Measurements from ENCODE around the gene EFCAB3.
A peak's percentile ranks its signal among the peaks of the same experiment; 100 is the strongest.
"Not testable (repeated sequence)": the region's sequence is repeated elsewhere in the genome, so short reads cannot be mapped to it uniquely, and the experiment has no call there.

EFCAB3 gene

DNA sequence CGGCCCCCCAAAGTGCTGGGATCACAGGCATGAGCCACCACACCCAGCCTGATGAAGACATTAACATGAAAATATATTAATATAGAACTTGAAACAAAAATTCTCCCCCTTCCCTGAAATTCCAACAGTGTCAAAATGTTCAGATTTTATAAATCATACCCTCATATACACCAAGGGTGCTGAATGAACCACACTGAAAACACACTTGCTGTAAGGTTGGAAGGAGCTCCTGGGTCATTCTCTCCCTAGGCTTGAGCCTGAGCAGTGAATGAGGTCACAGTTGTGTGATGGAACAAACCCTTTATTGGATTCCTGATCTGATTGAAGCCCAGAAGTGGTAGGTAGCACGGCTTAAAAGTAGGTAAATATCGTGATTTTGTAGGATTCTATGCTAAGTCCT, at the start of gene EFCAB3:
Gene EFCAB3, plus strand, starts transcription at position 301 of the 400 bp plus-strand sequence. CDS start 2,427 bp downstream, outside the sequence.
- no peak for DNase-seq (ENCODE audit: low read depth)

DNA sequence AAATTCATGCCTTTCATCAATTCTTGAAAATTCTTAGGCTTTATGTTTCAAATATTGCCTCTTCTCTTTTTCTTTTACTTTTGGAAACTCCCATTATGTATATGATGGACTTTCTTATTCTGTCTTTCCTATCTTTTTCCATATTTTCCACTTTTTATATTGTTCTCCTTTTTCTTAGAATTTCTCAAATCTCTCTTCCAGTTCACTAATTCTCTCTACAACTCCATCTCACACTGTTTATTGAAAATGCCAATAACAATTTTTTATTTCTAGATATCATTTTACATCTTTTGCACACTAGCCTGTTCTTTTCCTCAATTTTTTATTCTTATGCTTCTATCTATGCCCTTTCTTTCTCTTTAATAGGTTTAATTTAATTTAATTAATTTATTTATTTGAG, 43.8 kb upstream of the EFCAB3 start:
- no peak for DNase-seq (ENCODE audit: low read depth)

DNA sequence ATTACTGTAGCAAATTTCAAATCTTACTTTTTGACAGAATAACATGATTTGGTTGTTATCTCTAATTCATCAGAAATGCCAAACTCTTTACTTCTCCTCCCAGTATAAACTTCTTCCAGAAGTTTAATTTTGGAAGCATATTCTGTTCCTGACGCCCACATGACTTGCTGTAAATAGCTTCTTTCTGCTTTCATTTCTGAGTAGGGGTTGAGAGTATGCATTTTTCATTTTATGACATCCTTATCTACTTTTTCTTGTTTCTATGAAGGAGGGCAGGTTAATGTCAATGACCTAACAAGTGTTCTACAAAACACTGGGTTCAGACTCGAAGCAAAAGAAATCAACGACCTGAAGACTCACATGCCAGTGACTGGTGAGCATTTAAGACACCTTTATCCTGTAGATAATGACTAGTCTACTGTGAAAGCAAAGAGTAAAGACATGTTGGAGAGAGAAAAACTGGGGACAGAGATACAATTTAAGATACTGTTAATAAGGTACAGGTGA, 36.5 kb upstream of the EFCAB3 start:
- no peak for DNase-seq (ENCODE audit: low read depth)

DNA sequence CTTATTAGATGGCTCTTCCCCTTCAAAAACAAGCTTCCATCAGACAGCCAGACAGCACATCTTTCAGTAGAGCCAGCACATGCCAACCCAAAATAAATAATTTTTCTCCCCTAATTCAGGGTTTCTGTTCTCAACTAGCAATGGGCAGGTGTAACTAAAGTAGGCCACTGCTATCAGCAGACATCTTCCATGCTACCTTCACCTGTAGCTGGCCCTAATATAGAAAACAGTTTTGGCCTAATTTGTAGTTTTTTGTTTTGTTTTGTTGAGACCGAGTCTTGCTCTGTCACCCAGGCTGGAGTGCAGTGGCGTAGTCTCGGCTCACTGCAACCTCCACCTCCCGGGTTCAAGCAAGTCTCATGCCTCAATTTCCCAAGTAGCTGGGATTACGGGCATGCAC, 29.2 kb upstream of the EFCAB3 start:
- DNase-seq (ENCODE audit: low read depth), result no peak

DNA sequence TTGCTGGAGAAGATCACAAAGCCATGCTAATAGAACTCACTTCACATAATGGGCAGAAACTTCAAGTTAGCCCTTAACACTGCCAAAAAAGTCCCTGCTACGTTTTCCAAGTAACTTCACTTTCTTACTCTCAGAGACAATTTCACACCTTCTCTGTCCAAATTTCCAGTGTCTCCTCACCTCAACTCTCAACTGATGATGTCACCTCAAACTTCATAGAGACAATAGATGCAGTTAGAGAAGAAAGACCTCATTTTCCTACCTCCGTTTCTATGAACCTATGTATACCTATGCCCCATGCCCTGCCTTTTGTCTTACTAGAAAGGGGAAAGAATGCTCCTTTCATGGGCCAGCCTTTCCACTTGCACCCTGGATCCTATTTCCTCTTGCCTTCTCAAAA, 14.2 kb upstream of the EFCAB3 start:
- DNase-seq (ENCODE audit: low read depth), result no peak

DNA sequence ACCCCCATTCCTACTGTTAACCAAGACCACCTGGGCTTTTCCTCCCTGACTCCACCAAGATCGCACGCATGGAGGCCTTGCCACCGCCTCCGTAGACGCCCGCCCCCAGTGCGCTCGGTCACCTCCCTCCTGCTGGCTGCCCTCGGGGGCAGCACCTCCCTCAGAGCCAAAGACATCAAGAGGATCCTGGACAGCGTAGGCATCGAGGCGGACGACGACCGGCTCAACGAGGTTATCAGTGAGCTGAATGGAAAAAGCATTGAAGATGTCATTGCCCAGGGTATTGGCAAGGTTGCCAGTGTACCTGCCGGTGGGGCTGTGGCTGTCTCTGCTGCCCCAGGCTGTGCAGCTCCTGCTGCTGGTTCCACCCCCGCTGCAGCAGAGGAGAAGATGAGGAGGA, 1.2 kb downstream of the EFCAB3 start:
- DNase-seq (ENCODE audit: low read depth), result no peak

DNA sequence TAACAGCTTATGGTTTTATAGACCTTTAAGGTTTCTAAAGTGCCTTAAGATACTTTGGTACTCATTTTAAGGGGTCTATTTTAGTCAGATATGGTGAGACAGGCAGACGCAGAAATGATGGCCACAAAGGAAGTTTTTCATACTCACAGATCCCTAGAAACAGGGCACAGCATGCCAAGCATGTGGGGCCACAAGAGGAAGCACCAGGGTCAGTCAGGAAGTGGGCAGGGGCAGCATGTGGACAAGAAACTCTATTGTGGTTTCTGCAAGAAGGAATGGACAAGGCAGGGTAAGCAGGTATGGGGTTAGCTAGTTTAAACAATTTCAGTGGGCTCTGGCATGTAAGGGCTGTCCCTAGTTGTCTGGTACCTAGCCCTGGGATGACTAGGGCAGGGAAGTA, 8.5 kb downstream of the EFCAB3 start:
- no peak for DNase-seq (ENCODE audit: low read depth)

DNA sequence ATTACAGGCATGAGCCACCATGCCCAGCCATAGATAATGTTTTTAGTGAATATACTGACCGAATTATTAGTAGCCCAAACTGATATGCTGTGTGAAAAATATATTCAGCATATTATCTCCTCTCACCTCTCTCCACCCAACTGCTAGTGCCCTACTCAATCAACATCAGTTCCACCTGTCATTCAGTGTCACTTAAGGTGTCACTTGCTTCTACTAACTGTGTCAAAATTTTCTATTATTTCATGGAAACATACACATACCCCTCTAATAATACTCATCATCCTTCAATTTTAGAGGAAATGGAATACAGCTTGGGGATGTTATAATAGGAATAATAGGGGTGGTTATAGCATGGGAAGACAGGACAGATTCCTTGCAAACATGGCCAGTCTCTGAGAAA, 12.6 kb downstream of the EFCAB3 start:
- DNase-seq (ENCODE audit: low read depth), result no peak

DNA sequence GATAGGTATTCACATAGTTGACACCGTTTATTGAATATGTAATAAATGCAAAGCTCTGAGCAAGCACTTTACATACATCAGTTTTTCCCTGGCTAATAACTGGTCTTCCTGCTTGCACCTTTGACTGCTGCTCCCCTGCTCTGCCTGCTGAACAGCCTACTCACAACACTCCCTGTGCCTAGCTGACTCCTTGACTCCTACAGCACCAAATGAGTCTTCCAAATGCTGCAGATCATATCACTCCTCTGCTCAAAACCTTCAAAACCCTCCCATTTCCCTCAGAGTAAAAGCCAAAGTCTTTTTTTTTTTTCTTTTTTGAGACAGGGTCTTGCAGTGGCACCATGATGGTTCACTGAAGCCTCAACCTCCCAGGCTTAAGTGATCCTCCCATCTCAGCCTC, 18.5 kb downstream of the EFCAB3 start:
- no peak for DNase-seq (ENCODE audit: low read depth)

DNA sequence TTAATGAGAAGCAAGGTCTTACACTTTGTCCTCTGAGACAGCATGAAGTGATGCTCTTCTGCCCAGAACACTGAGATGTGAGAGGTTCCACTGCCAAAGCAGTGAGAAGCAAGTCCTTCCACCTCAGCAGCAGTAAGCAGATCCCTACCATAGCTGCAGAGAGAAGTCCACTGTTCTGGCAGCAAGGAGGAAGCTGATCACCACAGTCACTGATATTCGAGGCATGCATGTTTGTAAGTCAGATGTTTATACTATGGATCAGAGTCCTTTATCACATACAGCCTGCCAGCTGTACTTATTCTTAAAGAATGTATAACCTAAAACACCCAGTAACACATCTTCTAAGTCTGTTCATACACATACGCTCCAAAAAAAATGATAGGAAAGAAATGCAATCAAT, 25.1 kb downstream of the EFCAB3 start:
- DNase-seq (ENCODE audit: low read depth), result no peak

DNA sequence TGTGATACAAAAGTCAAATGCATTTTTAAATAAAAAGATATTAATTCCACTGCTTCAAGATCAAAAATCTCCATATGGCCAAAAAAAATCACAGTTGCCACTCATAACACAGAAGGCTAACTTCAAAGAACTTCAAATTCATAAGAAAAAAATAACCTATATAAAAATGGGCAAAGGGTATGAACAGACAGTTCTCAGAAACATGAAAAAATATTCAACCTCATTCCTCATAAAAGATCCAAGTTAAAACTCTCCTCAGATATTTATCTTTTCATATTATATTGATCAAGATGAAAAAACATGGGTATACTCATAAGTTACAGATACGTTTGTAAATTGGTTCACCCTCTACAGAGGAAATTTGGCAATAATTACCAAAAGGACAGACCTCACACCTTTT, 32.7 kb downstream of the EFCAB3 start:
- DNase-seq (ENCODE audit: low read depth), result not testable (repeated sequence)

DNA sequence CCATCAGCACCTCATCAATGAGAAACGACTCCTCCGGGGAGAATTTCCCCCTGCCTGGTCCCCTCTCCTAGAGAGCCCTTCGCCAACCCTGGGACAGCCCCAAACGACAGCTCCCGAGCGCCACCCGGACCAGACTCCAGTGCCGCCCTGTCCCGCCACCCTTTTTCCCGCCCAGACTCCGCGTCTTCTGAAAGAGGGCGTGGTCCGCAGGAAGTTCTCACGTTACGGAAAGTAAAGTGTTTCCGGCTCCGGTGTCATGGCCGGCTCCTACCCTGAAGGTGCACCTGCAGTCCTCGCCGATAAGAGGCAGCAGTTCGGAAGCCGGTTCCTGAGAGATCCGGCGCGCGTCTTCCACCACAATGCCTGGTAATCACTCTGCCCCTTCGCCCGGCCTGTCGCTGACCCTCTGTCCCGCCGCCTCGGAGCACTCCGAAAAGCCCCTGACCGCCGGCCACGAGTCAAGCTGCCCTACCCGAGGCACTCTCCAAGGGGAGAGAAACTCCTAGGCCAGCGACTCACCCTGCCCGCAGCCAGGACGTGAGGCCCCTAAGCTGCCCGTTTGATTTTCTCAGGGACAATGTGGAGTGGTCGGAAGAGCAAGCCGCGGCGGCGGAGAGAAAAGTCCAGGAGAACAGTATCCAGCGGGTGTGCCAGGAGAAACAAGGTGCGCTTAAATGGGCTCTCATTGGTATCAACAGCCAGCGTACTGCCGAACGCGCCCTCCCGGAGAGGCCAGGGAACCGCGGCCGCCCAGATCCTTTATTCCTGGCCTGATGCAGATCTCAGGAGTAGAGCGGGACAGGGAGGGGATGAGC, 43.5 kb downstream of the EFCAB3 start, which contains the start of gene METTL2A:
Gene METTL2A, plus strand, starts transcription at position 251 of the 815 bp plus-strand sequence. Its CDS starts 6 bp downstream, at position 257.
- DNase-seq (ENCODE audit: low read depth), result peak; percentile 73

DNA sequence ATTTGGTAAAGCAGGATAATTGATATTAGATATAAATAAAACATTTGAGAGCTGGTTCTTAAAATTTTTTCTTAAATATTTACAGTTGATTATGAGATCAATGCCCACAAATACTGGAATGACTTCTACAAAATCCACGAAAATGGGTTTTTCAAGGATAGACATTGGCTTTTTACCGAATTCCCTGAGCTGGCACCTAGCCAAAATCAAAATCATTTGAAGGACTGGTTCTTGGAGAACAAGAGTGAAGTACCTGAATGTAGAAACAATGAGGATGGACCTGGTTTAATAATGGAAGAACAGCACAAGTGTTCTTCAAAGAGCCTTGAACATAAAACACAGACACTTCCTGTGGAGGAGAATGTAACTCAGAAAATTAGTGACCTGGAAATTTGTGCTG, 45.9 kb downstream of the EFCAB3 start:
- DNase-seq (ENCODE audit: low read depth), result not testable (repeated sequence)

DNA sequence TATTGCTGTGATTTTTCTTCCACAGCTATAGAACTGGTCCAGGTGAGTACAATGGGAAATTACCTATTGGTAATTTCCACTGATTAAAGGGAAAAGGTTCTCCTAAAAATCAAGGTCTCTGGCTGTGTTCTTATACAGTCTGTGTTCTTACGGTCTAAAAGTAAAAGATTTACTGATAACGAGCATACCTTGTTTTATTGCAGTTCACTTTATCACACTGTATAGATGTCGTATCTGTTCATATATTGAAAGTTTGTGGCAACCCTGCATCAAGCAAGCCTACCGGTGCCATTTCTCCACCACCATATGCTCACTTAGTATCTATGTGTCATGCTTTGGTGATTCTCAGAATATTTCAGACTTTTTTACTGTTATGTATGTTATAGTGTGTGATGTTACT, 54.9 kb downstream of the EFCAB3 start:
- DNase-seq (ENCODE audit: low read depth), result not testable (repeated sequence)

DNA sequence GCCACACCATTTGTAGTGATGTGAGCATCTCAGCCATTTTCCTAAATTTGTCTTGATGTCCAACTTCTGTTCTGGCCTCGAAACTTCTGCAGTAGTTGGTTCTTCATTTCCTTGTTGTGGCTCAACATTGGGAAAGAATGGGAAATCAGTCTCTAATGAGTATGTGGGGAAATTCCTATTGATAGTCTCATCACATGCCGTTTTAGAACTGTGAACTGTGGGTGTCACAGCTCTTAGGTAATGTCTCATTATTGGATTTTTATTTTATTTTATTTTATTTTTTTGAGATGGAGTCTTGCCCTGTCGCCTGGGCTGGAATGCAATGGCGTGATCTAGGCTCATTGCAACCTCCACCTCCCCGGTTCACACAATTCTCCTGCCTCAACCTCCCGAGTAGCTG, 60.8 kb downstream of the EFCAB3 start:
- not testable (repeated sequence) for DNase-seq (ENCODE audit: low read depth)

DNA sequence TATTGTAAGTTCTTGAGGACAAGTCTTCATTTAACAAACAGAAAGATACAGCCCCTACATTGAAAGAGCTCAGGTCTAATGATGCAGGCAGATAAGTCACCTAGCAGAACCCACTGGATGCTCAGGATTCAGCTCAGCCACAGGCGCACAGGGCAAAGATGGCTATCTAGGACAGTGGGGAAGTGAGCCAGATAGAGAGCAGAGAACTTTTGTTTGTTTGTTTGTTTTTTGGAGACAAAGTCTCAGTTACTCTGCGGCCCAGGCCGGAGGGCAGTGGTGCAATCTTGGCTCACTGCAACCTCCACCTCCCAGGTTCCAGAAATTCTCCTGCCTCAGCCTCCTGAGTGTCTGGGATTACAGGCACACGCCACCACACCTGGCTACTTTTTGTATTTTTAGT, 63.7 kb downstream of the EFCAB3 start:
- DNase-seq (ENCODE audit: low read depth), result no peak

DNA sequence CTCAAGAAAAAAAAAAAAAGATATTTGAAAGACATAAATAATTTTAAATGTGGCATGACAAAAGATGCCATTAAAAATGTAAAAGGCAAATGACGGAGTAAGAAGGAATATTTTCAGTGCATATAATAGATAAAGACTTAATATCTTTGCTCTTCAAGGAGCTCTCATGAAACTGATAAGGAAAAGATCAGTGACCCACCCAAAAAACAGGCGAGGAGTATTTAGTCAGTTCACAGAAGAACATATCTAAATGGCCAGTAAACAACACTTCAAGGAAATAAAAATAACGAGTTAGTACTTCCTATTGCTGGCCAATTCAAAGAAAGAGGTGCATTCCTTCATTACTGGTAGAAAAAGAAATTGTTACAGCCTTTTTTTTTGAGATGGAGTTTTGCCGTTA, 65.4 kb downstream of the EFCAB3 start:
- DNase-seq (ENCODE audit: low read depth), result not testable (repeated sequence)

DNA sequence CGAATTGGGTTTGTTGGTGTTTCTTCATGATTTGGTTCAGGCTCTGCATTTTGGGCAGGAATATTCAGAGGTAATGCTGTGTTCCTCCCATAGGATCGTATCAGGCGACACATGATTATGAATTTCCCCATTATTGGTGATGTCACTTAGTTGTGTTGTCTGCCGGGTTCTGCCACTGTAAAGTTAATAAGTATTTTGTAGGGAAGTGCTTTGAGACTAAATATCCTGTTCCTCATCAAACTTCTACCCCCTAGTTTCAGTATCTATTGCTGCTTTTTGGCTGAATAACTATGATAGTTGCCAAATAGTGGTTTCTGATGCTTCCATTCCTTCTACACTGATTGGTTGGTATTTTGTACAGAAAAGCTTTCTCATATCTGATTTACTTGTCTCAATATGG, 71.8 kb downstream of the EFCAB3 start:
- DNase-seq (ENCODE audit: low read depth), result not testable (repeated sequence)

DNA sequence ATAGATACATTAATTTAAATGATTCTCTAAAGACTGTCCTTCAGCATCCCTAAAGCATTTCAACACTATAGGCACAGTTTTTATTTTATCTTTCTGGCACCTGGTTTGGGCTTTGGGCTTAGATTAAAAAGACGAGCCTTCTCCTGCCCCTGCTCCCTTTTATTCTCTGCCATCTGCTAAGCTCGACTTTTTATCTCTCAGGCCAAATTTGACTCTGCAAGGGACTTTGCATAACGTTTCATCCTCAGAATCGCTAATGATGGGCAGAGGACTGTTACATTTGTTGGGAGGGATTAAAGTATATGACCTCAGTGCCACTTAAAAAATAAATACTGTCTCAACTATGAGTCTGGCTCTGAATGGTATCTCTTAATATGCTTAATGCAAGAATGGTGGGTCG, 72.7 kb downstream of the EFCAB3 start:
- DNase-seq (ENCODE audit: low read depth), result not testable (repeated sequence)

DNA sequence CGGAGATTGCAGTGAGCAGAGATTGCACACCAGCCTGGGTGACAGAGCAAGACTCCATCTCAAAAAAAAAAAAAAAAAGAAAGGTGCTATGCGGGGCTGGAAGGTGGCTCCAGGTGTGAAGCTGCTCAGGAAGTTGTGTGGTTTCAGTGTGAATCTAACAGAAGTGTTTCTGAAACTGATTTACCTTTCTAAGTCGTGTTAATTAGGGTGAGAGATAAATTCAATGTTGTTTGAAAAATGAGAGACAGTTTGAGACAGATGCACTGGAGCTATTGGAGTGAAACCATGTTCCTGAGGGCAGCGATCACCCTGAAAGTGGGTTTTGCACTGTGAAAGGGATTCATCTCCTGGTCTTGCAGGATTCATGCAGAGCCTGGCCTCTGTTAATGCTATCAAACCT, 73.3 kb downstream of the EFCAB3 start:
- not testable (repeated sequence) for DNase-seq (ENCODE audit: low read depth)

DNA sequence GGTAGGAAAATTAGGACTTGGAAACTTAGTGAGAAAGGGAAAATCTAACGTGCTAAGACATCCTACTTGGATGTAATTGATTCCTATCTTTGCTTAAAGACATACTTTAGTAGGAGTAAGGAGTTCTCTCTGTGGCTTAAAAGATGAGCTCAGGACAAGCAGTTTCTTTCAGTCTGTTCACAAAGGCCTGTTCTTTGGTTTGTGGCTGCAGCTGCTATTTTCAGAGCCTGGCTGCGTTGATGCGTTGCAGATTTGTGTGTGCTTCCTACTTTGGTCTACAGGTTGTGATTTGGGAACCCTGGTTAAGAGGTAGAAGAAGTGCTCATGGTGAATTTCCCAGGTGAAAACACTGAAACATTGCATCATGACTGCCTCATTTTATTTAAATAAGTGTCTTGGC, 73.8 kb downstream of the EFCAB3 start:
- DNase-seq (ENCODE audit: low read depth), result not testable (repeated sequence)

DNA sequence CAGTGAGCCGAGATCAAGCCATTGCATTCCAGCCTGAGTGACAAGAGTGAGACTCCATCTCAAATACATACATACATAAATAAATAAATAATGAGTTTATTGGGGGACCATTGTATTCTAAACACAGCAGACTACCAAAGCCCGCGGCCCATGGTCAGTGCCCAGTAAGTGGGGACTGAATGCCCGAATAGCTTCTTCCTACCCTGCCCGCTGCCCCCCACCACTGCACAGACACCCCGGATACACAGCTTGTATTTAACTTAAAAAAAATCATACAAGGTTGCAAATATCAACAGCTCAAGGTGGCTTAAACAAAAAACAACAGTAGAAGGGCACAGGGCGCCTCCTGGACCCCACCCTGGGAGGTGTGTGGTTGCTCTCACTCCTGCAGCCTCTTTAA, 75.7 kb downstream of the EFCAB3 start:
- DNase-seq (ENCODE audit: low read depth), result no peak

DNA sequence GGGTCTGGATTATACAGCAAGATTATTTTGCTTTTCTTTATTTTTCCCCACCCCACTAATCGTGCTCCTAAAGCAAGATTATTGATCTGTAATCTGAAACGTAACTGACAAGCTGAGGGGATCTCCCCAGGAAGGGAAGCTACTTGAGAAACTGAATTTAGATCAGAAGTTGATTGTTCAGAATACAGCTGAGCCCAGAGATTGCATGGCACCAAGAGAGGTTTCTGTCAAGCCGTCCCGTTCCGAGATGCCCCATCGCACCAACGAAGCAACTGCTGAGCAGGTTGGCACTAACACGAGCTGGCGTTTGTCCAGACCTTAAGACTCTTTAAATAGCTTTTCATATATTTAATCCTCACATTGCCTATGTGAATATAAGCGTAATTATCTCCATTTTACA, 78.1 kb downstream of the EFCAB3 start:
- not testable (repeated sequence) for DNase-seq (ENCODE audit: low read depth)

DNA sequence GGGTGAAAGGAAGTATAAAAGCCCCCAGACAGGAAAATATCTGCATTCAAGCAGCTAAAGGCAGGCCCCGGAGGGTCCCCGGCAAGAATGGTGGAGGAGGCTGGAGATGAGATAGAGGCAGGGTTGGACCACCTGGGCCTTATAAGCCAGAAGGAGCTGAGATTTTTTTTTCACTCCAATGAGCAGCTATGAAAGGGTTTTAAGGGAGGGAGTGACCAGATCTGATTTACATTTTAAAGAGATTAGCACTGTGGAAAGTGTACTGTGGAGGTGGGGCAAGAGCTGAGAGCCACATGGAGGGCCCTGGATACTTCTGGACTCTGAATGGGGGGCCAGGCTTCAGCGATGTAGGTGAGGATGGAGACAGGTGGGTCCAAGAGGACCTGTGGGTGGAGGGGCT, 84.1 kb downstream of the EFCAB3 start:
- not testable (repeated sequence) for DNase-seq (ENCODE audit: low read depth)
